ENCODE data around the gene NEDD4L. TPM values are rescaled to one million over a fixed set of nuclear protein-coding genes. Genes with fewer than 3 reads are reported as not detected.

The NEDD4L gene
- total and polyA plus RNA-seq, 10 of the 15 experiments (the other 5 are each of a cell fraction or from before 2014, with no cell fraction given): 7.4 to 24.0 (median 17.7) TPM

GRCh38 chr18:58207520-58208152 lies 163.6 kb downstream of the NEDD4L start (continued):
- TF ChIP-seq ZBTB4 (CRISPR knock-in tag; IDR thresholded peaks at IDR 0.05) (no peak), ZNF207 (IDR thresholded peaks at IDR 0.05; ENCODE audit: borderline replicate concordance) (no peak), SKIL (IDR thresholded peaks at IDR 0.05; ENCODE audit: low read depth, poor library complexity, severe bottlenecking) (no peak), ETV6 (conservative IDR thresholded peaks at IDR 0.05 in 1 of 2, IDR thresholded peaks at IDR 0.05 in 1 of 2; ENCODE audit: borderline replicate concordance in 1 of 2, low read depth in 1 of 2) (no peak), CEBPB (IDR thresholded peaks at IDR 0.05; ENCODE audit: borderline replicate concordance in 1 of 2, low read depth in 2 of 2, low read length in 2 of 2) (no peak), RAD51 (IDR thresholded peaks at IDR 0.05) (no peak), IKZF2 (IDR thresholded peaks at IDR 0.05) (no peak), PAX5 (IDR thresholded peaks at IDR 0.05; ENCODE audit: borderline replicate concordance, low read depth, low read length) (no peak), RELB (IDR thresholded peaks at IDR 0.05; ENCODE audit: low read depth) (no peak), WRNIP1 (IDR thresholded peaks at IDR 0.05; ENCODE audit: borderline replicate concordance, low read depth, low read length) (no peak), NR2F1 (conservative IDR thresholded peaks at IDR 0.05) (no peak)
